Right cardiac atrium (tissue), 5 donors: ENCODE results near the gene KCNQ4. TPM values are rescaled to one million over a fixed set of nuclear protein-coding genes. Genes with fewer than 3 reads are reported as not detected.
A peak's percentile ranks its signal among the peaks of the same experiment; 100 is the strongest.

ENCODE experiments used
- ATAC-seq, 2 donors: fragments of 200-7000 bp; cut with Tn5 transposase; one replicate each; pipeline versions ENCODE4 v1.8.0 to v1.9.1; 2020; ENCODE audit warnings: moderate library complexity in 2 of 2, mild to moderate bottlenecking in 1 of 2
- DNase-seq, 3 donors: peaks; one replicate each; pipeline ENCODE4 v3.0.0-alpha.2; 2020
- H3K27ac ChIP-seq: one replicate; pipeline ENCODE4 v1.5.1; 2013; ENCODE audit warnings: mild to moderate bottlenecking, low read length, control low read depth, moderate library complexity
- H3K27me3 ChIP-seq: one replicate; pipeline ENCODE4 v1.6.1; 2013; ENCODE audit not compliant: control insufficient read depth, insufficient read depth
- H3K4me1 ChIP-seq: one replicate; pipeline ENCODE4 v1.6.1; 2013; ENCODE audit warnings: low read length; ENCODE audit not compliant: control insufficient read depth, insufficient read depth
- H3K4me3 ChIP-seq: one replicate; pipeline ENCODE4 v1.5.1; 2013; ENCODE audit warnings: low read length, control low read depth
- H3K9me3 ChIP-seq: one replicate; pipeline ENCODE4 v1.6.1; 2013; ENCODE audit warnings: low read length; ENCODE audit not compliant: control insufficient read depth
- WGBS: extraction: QIAGEN DNeasy Blood & Tissue Kit; methylation state at CpG from one replicate; pipeline ENCODE4 v1.1.7; 2013; 5-methylcytosine and 5-hydroxymethylcytosine counted together
- intact Hi-C, 4 donors: fragments of 100-400 bp; cut with DNase I; formaldehyde crosslinking; loops; one replicate each; pipeline versions ENCODE4 v1.11.0 to v1.14.0; 2022 to 2023
- polyA plus RNA-seq: library from polyadenylated mRNA; stranded (reverse); fragments of 200-250 nt; gene quantifications from one replicate; pipeline ENCODE4 v1.2.3, GENCODE V29; 2013
- total RNA-seq, 4 donors: library from RNA; stranded (reverse); fragmentation: NEBNext Ultra II Directional; extraction: Animal tissue kit (Norgen Biotek cat#: 25700); gene quantifications; one replicate each; pipeline ENCODE4 v1.2.1, GENCODE V29; 2021
- donor health status: healthy with polysubstance abuse.
- donor health status: DM: no; HTN: yes; CAD: no.
- donor health status: DM: no; HTN: no; CAD: no.
- donor health status: DM: no; HTN: yes; CAD: no; lungs with severe emphysema.
- donor health status: DM: yes; HTN: yes; CAD: no.

The KCNQ4 gene
- total and polyA plus RNA-seq, 5 donors, result 0.71 to 1.8 (median 0.96) TPM

- 90% methylated on average over 4 of the region's 4 CpGs for WGBS
- H3K27ac ChIP-seq, result peak overlapping the region; percentile 50
- intact Hi-C loops, result no loop called here
Measured at GRCh38 chr1:40858856-40859416, 75.3 kb downstream of the KCNQ4 start.

GRCh38 chr1:40860706-40861223, 77.2 kb downstream of the KCNQ4 start:
- intact Hi-C loops, result no loop called here
- DNase-seq, result peak in 1 of 3 donors; percentile 72
- Histone ChIP-seq H3K27ac (peak overlapping the region; percentile 65), H3K4me3 (peak overlapping the region; percentile 71), H3K9me3 (no peaks in the 10 kb centered on the region), H3K4me1 (peaks cover 7% of the 10 kb centered on the region), H3K27me3 (no peaks in the 10 kb centered on the region)
- 17% methylated on average over 10 of the region's 10 CpGs for WGBS
- ATAC-seq, result peak; percentile 0 to 1

More at GRCh38 chr1:40858856-40859416, 75.3 kb downstream of the KCNQ4 start:
- no peak overlapping the region for H3K4me3 ChIP-seq
- DNase-seq, result no peak
- no peaks in the 10 kb centered on the region for H3K9me3 ChIP-seq
- H3K27me3 ChIP-seq, result no peaks in the 10 kb centered on the region
- H3K4me1 ChIP-seq, result peaks cover 7% of the 10 kb centered on the region
- no peak for ATAC-seq

DNA sequence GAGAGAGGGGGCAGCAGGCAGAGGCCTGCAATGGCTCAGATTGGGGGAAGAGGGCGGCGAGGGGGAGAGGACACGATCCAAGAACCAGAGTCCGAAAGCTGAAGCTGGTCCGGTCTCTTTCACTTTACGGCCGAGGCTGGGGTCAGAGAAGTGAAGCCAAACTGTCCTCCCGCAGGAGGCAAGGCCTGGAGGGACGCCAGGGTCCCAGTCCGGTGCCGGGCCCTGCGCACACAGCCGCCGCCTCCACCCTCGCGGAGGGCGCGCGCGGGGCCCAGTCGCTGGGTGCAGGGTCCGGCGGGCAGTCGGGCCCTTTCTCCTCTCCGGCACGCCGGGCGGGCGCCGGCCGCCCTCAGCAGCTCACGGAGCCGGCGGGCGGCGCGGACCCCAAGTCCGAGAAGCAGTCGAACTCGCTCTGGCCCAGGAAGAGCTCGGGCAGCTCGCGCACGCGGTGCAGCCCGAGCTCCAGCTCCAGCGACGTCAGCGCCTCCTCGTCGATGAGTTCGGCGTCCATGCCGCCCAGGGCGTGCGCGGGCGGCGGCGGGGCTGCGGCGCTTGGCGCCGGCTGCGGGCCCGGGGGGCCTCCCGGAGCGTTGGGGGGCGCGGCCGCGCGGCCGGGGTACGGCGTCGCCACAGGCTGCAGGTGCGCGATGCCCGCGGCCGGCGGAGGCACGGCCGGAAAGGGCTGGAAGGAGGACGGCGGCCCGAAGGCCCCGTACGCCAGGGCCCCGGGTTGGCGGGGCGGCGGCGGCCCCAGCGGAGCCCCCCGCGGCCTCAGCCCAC, 77.8 kb downstream of the KCNQ4 start:
- intact Hi-C loops, result no loop called here
- Histone ChIP-seq H3K27me3 (no peaks in the 10 kb centered on the region), H3K4me3 (peak overlapping the region; percentile 71), H3K9me3 (no peaks in the 10 kb centered on the region), H3K27ac (peak overlapping the region; percentile 65), H3K4me1 (peaks cover 7% of the 10 kb centered on the region)
- ATAC-seq (peak; percentile 6 to 15), DNase-seq (peak; percentile 59 to 85 (median 81))
- WGBS, result under 1% methylated on average over 98 of the region's 98 CpGs

DNA sequence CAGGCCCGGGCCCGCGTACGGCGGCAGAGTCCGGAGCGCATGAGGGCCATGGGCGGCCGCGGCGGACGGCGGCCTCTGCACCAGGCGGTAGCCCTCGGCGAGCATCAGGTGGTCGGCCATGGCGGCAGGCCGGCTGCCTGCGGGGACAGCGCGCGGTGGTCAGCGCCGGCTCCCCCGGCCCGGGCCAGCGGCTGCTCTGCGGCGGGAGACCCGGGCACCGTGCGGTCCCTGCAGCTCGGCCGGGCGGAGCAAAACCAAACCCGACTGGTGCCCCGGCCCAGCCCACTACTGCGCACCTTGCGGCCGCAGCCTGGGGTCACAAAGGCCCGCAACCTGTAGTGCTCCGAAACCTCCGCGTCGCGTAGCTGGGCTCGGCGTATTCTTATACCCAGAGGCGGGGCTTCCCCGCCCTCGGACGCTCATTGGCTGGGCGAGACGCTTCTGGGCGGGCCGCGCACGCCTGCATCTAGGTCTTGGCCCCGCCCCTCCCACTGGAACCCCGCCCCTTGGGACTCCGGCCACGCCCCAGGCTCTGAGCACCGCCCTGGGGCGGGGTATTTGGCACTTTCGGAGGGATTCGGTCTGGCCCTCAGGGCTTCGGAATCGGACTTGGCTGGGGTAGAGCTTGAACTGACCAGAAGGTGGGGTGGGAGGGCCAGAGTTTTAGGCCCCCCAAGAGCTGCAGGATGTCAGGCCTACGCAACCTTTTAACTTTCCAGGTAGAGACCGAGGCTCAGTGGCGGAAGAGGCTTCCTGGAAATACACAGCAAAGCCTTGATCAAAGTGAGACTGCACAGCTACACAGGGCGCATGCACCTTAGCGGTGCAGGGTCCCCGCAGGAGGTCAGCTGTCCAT, 78.6 kb downstream of the KCNQ4 start, which contains the start of gene CITED4:
TSS of gene CITED4 (minus strand) at position 356 of the 856 bp plus-strand sequence. CDS start at position 120, 236 bp downstream.
- peaks cover 7% of the 10 kb centered on the region for H3K4me1 ChIP-seq
- peak; percentile 97 for ATAC-seq
- WGBS, result 5% methylated on average over 75 of the region's 75 CpGs
- intact Hi-C loops, result no loop called here
- no peaks in the 10 kb centered on the region for H3K27me3 ChIP-seq
- H3K27ac ChIP-seq, result peak within 1 kb of the TSS; percentile 65
- peak; percentile 95 to 99 (median 99) for DNase-seq
- H3K9me3 ChIP-seq, result no peaks in the 10 kb centered on the region
- H3K4me3 ChIP-seq, result peak within 1 kb of the TSS; percentile 71

GRCh38 chr1:40868051-40868723, 84.6 kb downstream of the KCNQ4 start:
- ATAC-seq (no peak), DNase-seq (no peak)
- Histone ChIP-seq H3K4me3 (no peak overlapping the region), H3K27me3 (no peaks in the 10 kb centered on the region), H3K27ac (no peak overlapping the region), H3K4me1 (no peaks in the 10 kb centered on the region), H3K9me3 (peaks cover 2% of the 10 kb centered on the region)
- 88% methylated on average over 4 of the region's 4 CpGs for WGBS
- intact Hi-C loops, result no loop called here

DNA sequence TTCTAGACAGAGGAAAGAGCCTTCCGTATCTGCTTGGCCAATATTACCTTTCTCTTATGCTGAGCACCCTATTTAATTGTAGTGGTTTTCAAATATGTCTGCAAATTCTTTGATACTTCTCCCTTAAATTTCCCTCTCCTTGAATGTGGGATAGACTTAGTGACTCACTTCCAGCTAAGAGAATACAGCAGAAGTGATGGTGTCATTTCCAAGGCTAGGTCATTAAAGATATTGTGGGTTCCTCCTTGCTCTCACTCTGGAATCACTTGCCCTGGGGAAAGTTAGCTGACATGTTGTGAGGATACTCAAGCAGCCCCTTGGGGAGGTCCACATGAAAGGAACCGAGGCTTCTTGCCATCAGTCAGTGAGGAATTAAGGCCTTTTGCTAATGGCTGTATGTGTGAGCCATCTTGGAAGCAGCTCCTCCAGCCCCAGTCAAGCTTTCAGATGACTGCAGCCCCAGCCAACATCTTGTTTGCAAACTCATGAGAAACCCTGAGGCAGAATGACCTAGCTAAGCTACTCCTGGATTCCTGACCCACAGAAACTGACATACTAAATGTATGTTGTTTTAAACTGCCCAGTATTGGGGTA, 86.6 kb downstream of the KCNQ4 start:
- Histone ChIP-seq H3K4me3 (no peak overlapping the region), H3K27me3 (no peaks in the 10 kb centered on the region), H3K4me1 (no peaks in the 10 kb centered on the region), H3K9me3 (peaks cover 2% of the 10 kb centered on the region), H3K27ac (no peak overlapping the region)
- ATAC-seq (no peak), DNase-seq (no peak)
- 90% methylated on average over 2 of the region's 2 CpGs for WGBS
- intact Hi-C loops, result loop anchor here in 1 of 4 donors (5.0 kb wide), 1 partner anchor 82 kb away; no protein-coding TSS in a partner anchor

GRCh38 chr1:40872276-40872675, 88.7 kb downstream of the KCNQ4 start:
- WGBS, result 78% methylated on average over 3 of the region's 3 CpGs
- no peak for DNase-seq
- intact Hi-C loops, result loop anchor here in 1 of 4 donors (5.0 kb wide), 1 partner anchor 80 kb away; no protein-coding TSS in a partner anchor
- H3K4me3 ChIP-seq, result no peak overlapping the region
- H3K27ac ChIP-seq, result no peak overlapping the region
- peak in 1 of 2 donors; percentile 47 for ATAC-seq
- no peaks in the 10 kb centered on the region for H3K4me1 ChIP-seq
- peaks cover 2% of the 10 kb centered on the region for H3K9me3 ChIP-seq
- no peaks in the 10 kb centered on the region for H3K27me3 ChIP-seq

GRCh38 chr1:40873863-40874472, 90.4 kb downstream of the KCNQ4 start:
- Histone ChIP-seq H3K27me3 (no peaks in the 10 kb centered on the region), H3K4me1 (no peaks in the 10 kb centered on the region), H3K9me3 (peaks cover 2% of the 10 kb centered on the region), H3K4me3 (no peak overlapping the region), H3K27ac (no peak overlapping the region)
- DNase-seq (no peak), ATAC-seq (no peak)
- WGBS, result 93% methylated on average over 7 of the region's 7 CpGs
- intact Hi-C loops, result loop anchor here in 1 of 4 donors (5.0 kb wide), 1 partner anchor 78 kb away; no protein-coding TSS in a partner anchor

DNA sequence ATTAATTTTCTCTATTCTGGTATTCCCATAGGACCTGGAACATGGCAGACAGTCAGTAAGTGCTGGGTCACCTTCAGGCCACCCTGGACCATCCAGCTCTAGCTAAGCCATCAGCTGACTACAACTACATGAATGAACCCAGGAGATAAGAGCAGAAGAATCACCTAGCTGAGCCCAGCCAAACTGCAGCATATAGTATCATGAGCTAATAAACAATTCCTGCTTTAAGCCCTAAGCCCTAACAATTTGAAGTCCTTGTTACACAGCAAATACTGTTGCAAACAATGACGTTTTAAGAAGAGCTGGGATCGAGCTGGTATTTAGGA, 92.8 kb downstream of the KCNQ4 start:
- Histone ChIP-seq H3K4me3 (no peak overlapping the region), H3K27ac (no peak overlapping the region), H3K4me1 (no peaks in the 10 kb centered on the region), H3K9me3 (no peaks in the 10 kb centered on the region), H3K27me3 (no peaks in the 10 kb centered on the region)
- intact Hi-C loops, result no loop called here
- ATAC-seq (no peak), DNase-seq (no peak)
- 96% methylated on average over 2 of the region's 2 CpGs for WGBS

DNA sequence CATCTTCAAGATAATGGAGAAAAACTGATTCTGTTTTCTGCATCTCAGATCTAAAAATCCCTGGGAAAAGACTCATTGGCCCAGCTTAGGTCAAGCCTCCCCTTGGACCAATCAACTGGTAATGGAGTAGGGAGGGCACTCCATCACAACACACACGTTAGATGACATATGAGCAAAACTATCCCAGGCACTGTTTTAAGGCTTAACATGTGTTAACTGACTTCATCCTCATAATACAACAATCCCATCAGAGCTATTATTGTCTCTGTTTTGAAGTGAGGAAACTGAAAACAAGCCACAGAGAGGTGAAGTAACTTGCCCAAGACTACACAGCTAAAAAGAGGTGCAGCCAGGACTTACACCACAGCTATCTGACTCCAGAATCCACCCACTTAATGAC, 93.3 kb downstream of the KCNQ4 start:
- no peak overlapping the region for H3K4me3 ChIP-seq
- H3K9me3 ChIP-seq, result no peaks in the 10 kb centered on the region
- 89% methylated on average over 1 of the region's 1 CpG for WGBS
- no peak for ATAC-seq
- no peaks in the 10 kb centered on the region for H3K4me1 ChIP-seq
- intact Hi-C loops, result no loop called here
- DNase-seq, result no peak
- no peak overlapping the region for H3K27ac ChIP-seq
- no peaks in the 10 kb centered on the region for H3K27me3 ChIP-seq
